Body of pancreas (tissue), 4 donors: ENCODE results near the gene IL1B.

Experiments used
- POLR2A ChIP-seq, 3 donors: fragments of 450-650 bp; IDR thresholded peaks; one replicate each; pipeline ENCODE4 v1.6.1; 2016; ENCODE audit warnings: antibody characterized with exemption in 3 of 3, mild to moderate bottlenecking in 2 of 3
- TF ChIP-seq, protein P1 (sequence below), 7 experiments: fragments of 450-650 bp in 4 of 7; fragments of 200-600 bp in 3 of 7; sonication (generic) in 3 of 7; IDR thresholded peaks; one replicate each; pipeline ENCODE4 v1.5.1; 2016 to 2019; ENCODE audit warnings: antibody characterized with exemption in 7 of 7

DNA sequence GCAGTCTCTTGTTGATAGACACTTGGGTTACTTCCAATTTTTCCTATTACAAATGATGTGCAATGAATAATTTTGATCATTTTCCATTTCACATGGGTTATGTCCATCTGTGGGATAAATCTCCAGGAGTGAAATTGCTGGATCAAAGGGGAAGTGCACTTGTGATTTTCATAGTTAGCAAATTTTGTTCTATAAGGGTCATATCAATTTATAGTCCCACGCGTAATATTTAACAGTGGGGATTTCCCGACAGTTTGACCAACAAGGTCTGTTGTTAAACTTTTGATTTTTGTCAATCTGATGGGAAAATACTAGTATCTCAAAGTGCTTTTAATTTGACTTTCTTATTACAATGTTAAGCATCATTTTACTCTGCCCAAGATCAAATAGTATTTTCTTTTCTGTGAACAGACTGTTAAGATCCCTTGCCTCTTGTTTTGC is 8.3 kb downstream of the IL1B start:
- TF ChIP-seq, protein P1, sequence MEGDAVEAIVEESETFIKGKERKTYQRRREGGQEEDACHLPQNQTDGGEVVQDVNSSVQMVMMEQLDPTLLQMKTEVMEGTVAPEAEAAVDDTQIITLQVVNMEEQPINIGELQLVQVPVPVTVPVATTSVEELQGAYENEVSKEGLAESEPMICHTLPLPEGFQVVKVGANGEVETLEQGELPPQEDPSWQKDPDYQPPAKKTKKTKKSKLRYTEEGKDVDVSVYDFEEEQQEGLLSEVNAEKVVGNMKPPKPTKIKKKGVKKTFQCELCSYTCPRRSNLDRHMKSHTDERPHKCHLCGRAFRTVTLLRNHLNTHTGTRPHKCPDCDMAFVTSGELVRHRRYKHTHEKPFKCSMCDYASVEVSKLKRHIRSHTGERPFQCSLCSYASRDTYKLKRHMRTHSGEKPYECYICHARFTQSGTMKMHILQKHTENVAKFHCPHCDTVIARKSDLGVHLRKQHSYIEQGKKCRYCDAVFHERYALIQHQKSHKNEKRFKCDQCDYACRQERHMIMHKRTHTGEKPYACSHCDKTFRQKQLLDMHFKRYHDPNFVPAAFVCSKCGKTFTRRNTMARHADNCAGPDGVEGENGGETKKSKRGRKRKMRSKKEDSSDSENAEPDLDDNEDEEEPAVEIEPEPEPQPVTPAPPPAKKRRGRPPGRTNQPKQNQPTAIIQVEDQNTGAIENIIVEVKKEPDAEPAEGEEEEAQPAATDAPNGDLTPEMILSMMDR (IDR thresholded peaks at IDR 0.05) = no peak
- no peak for TF ChIP-seq POLR2A (IDR thresholded peaks at IDR 0.05)
